Mesenchymal stem cell (in vitro differentiated cells and primary cell): ENCODE measurements around the gene GRM7.

Experiments used
- DNase-seq: peaks from one replicate; pipeline ENCODE4 v3.0.0-alpha.2; 2013
- H2AFZ ChIP-seq: one replicate; pipeline ENCODE4 v1.6.1; 2013; ENCODE audit warnings: low read depth, mild to moderate bottlenecking, control low read depth, inconsistent platforms, low read length, moderate library complexity
- H2AK5ac ChIP-seq: 2 replicates; pipeline ENCODE4 v1.6.1; 2013; ENCODE audit warnings: low read length, moderate library complexity, mild to moderate bottlenecking, inconsistent platforms; ENCODE audit not compliant: severe bottlenecking
- H2BK120ac ChIP-seq: one replicate; pipeline ENCODE4 v1.6.1; 2013; ENCODE audit warnings: low read depth, mild to moderate bottlenecking, inconsistent platforms, low read length, moderate library complexity
- H2BK12ac ChIP-seq, 2 experiments: one replicate each; pipeline ENCODE4 v1.6.1; 2013; ENCODE audit warnings: inconsistent platforms in 2 of 2, low read length in 2 of 2, mild to moderate bottlenecking in 2 of 2, moderate library complexity in 2 of 2, control low read depth in 1 of 2
- H2BK15ac ChIP-seq: one replicate; pipeline ENCODE4 v1.6.1; 2013; ENCODE audit warnings: mild to moderate bottlenecking, low read depth, inconsistent platforms; ENCODE audit not compliant: poor library complexity, severe bottlenecking
- H2BK5ac ChIP-seq: 2 replicates; pipeline ENCODE4 v1.6.1; 2013; ENCODE audit warnings: low read depth, mild to moderate bottlenecking, low read length, control low read depth, inconsistent platforms; ENCODE audit not compliant: poor library complexity, severe bottlenecking
- H3K14ac ChIP-seq, 2 experiments: one replicate each; pipeline ENCODE4 v1.6.1; 2013; ENCODE audit warnings: inconsistent platforms in 2 of 2, low read length in 2 of 2, control low read depth in 1 of 2, mild to moderate bottlenecking in 1 of 2, moderate library complexity in 1 of 2
- H3K18ac ChIP-seq, 2 experiments: one replicate each; pipeline ENCODE4 v1.6.1; 2013; ENCODE audit warnings: inconsistent platforms in 2 of 2, low read length in 2 of 2, control low read depth in 1 of 2, low read depth in 1 of 2, mild to moderate bottlenecking in 1 of 2
- H3K23ac ChIP-seq, 2 experiments: one replicate each; pipeline ENCODE4 v1.6.1; 2013; ENCODE audit warnings: inconsistent platforms in 2 of 2, low read length in 2 of 2, mild to moderate bottlenecking in 2 of 2, moderate library complexity in 2 of 2, control low read depth in 1 of 2
- H3K27ac ChIP-seq: 2 replicates; pipeline ENCODE4 v1.5.1; 2013; ENCODE audit warnings: mild to moderate bottlenecking, moderate library complexity, low read length, control low read depth, inconsistent platforms; ENCODE audit not compliant: poor library complexity, severe bottlenecking
- H3K27me3 ChIP-seq, 2 experiments: 2 replicates each; pipeline versions ENCODE4 v1.6.1 to v1.7.0; 2013; ENCODE audit warnings: low read length in 2 of 2, mild to moderate bottlenecking in 2 of 2, moderate library complexity in 2 of 2, control low read depth in 1 of 2, inconsistent platforms in 1 of 2; ENCODE audit not compliant: control insufficient read depth in 1 of 2, insufficient read depth in 1 of 2
- H3K36me3 ChIP-seq, 2 experiments: 2 replicates each; pipeline versions ENCODE4 v1.6.1 to v1.7.0; 2013; ENCODE audit warnings: low read length in 2 of 2, control low read depth in 1 of 2, inconsistent platforms in 1 of 2, low read depth in 1 of 2, mild to moderate bottlenecking in 1 of 2; ENCODE audit not compliant: insufficient read depth in 2 of 2, control insufficient read depth in 1 of 2
- H3K4ac ChIP-seq, 2 experiments: one replicate each; pipeline ENCODE4 v1.6.1; 2013; ENCODE audit warnings: inconsistent platforms in 2 of 2, low read length in 2 of 2, mild to moderate bottlenecking in 2 of 2, moderate library complexity in 2 of 2, control low read depth in 1 of 2, low read depth in 1 of 2
- H3K4me1 ChIP-seq: 2 replicates; pipeline ENCODE4 v1.6.1; 2013; ENCODE audit warnings: low read depth, low read length, control low read depth; ENCODE audit not compliant: control insufficient read depth, insufficient read depth
- H3K4me2 ChIP-seq: 2 replicates; pipeline ENCODE4 v1.6.1; 2013; ENCODE audit warnings: low read length, mild to moderate bottlenecking, inconsistent platforms; ENCODE audit not compliant: poor library complexity, severe bottlenecking
- H3K4me3 ChIP-seq, 2 experiments: 2 replicates each; pipeline versions ENCODE4 v1.5.1 to v1.7.0; 2013; ENCODE audit warnings: low read length in 2 of 2, mild to moderate bottlenecking in 2 of 2, control low read depth in 1 of 2, low read depth in 1 of 2; ENCODE audit not compliant: insufficient read depth in 1 of 2
- H3K79me1 ChIP-seq: replicated peaks from 2 replicates; pipeline ENCODE4 v1.6.1; 2013; ENCODE audit warnings: mild to moderate bottlenecking, control low read depth, low read length, inconsistent platforms; ENCODE audit not compliant: poor library complexity, severe bottlenecking
- H3K9ac ChIP-seq: 2 replicates; pipeline ENCODE4 v1.7.0; 2013; ENCODE audit warnings: mild to moderate bottlenecking, low read length, moderate library complexity
- H3K9me3 ChIP-seq: 2 replicates; pipeline ENCODE4 v1.7.0; 2013; ENCODE audit warnings: mild to moderate bottlenecking, low read length; ENCODE audit not compliant: control insufficient read depth
- H4K8ac ChIP-seq: one replicate; pipeline ENCODE4 v1.6.1; 2013; ENCODE audit warnings: inconsistent platforms, mild to moderate bottlenecking, low read length, moderate library complexity
- H4K91ac ChIP-seq: one replicate; pipeline ENCODE4 v1.6.1; 2013; ENCODE audit warnings: mild to moderate bottlenecking, low read length, inconsistent platforms
- WGBS: methylation state at CpG from one replicate; pipeline ENCODE4 v1.1.7; 2013; ENCODE audit warnings: mixed read lengths; 5-methylcytosine and 5-hydroxymethylcytosine counted together

GRM7 gene

GRCh38 chr3:7752005-7752404 is 891.1 kb downstream of the GRM7 start:
- WGBS, result no CpG with 5 or more reads among the region's 1 CpG

GRCh38 chr3:7754653-7755441 is 893.9 kb downstream of the GRM7 start:
- 87% methylated on average over 4 of the region's 4 CpGs for WGBS
- H3K14ac ChIP-seq, result no peak overlapping the region
- H3K4me1 ChIP-seq, result no peaks in the 10 kb centered on the region

More at GRCh38 chr3:7752005-7752404, 891.1 kb downstream of the GRM7 start:
- Histone ChIP-seq H3K27me3 (no peaks in the 10 kb centered on the region), H3K79me1 (no peaks in the 10 kb centered on the region), H2BK5ac (no peak overlapping the region), H3K27ac (no peak overlapping the region), H3K4me3 (no peak overlapping the region), H2BK15ac (no peak overlapping the region), H4K8ac (no peak overlapping the region), H3K14ac (no peak overlapping the region), H4K91ac (no peak overlapping the region), H2AFZ (no peak overlapping the region), H2BK120ac (no peak overlapping the region), H2AK5ac (no peak overlapping the region), H3K4ac (no peak overlapping the region), H2BK12ac (no peak overlapping the region), H3K18ac (no peak overlapping the region), H3K4me1 (no peaks in the 10 kb centered on the region), H3K23ac (no peak overlapping the region), H3K9ac (no peak overlapping the region), H3K9me3 (no peaks in the 10 kb centered on the region), H3K36me3 (no peaks in the 10 kb centered on the region), H3K4me2 (no peak overlapping the region)
- no peak for DNase-seq

GRCh38 chr3:7759630-7760029 is 898.7 kb downstream of the GRM7 start:
- Histone ChIP-seq H2BK120ac (no peak overlapping the region), H4K8ac (no peak overlapping the region), H3K18ac (no peak overlapping the region), H3K27me3 (no peaks in the 10 kb centered on the region), H3K9ac (no peak overlapping the region), H3K4me1 (no peaks in the 10 kb centered on the region), H3K4ac (no peak overlapping the region), H3K9me3 (no peaks in the 10 kb centered on the region), H4K91ac (no peak overlapping the region), H3K4me2 (no peak overlapping the region), H2AFZ (no peak overlapping the region), H2BK15ac (no peak overlapping the region), H3K36me3 (no peaks in the 10 kb centered on the region), H2BK12ac (no peak overlapping the region), H3K79me1 (no peaks in the 10 kb centered on the region), H3K4me3 (no peak overlapping the region), H2BK5ac (peak overlapping the region; percentile 69), H3K14ac (no peak overlapping the region), H3K27ac (no peak overlapping the region), H2AK5ac (no peak overlapping the region), H3K23ac (no peak overlapping the region)
- DNase-seq, result no peak
- 88% methylated on average over 5 of the region's 7 CpGs for WGBS

More at GRCh38 chr3:7754653-7755441, 893.9 kb downstream of the GRM7 start:
- no peak overlapping the region for H2BK15ac ChIP-seq
- H4K8ac ChIP-seq, result no peak overlapping the region
- no peak for DNase-seq
- no peak overlapping the region for H2AFZ ChIP-seq
- H4K91ac ChIP-seq, result no peak overlapping the region
- no peak overlapping the region for H3K4ac ChIP-seq
- H3K9me3 ChIP-seq, result no peaks in the 10 kb centered on the region
- no peak overlapping the region for H2BK120ac ChIP-seq
- H3K79me1 ChIP-seq, result no peaks in the 10 kb centered on the region
- no peak overlapping the region for H2AK5ac ChIP-seq
- H2BK5ac ChIP-seq, result no peak overlapping the region
- H3K27me3 ChIP-seq, result no peaks in the 10 kb centered on the region
- no peak overlapping the region for H3K4me2 ChIP-seq
- no peaks in the 10 kb centered on the region for H3K36me3 ChIP-seq
- H2BK12ac ChIP-seq, result no peak overlapping the region
- no peak overlapping the region for H3K23ac ChIP-seq
- H3K27ac ChIP-seq, result no peak overlapping the region
- no peak overlapping the region for H3K9ac ChIP-seq
- H3K4me3 ChIP-seq, result no peak overlapping the region
- no peak overlapping the region for H3K18ac ChIP-seq

DNA sequence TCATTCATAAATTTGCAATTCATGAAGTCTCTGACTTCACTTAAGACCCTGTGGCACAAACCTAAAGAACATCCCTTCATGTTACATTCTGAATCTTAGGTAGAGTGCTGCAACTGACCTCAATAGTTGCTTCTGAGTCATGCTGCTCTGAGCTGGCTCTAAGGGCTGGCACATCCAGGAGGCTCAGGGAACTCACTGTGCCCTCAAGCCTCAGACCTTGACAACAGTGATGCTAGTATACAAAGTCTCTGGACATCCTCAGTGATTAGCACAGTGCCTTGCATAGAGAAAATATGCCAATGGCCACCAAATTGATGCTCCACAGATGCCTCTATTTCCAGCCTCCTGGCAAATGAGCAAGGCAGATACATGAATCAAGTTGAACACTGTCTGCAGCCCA is 899.8 kb downstream of the GRM7 start:
- no peak overlapping the region for H3K18ac ChIP-seq
- H3K9me3 ChIP-seq, result no peaks in the 10 kb centered on the region
- H2BK12ac ChIP-seq, result no peak overlapping the region
- no peak overlapping the region for H4K91ac ChIP-seq
- no peak overlapping the region for H4K8ac ChIP-seq
- no peak overlapping the region for H2BK120ac ChIP-seq
- no peak overlapping the region for H2AK5ac ChIP-seq
- no peak overlapping the region for H3K4me2 ChIP-seq
- DNase-seq, result no peak
- no peak overlapping the region for H3K9ac ChIP-seq
- no peak overlapping the region for H2BK15ac ChIP-seq
- no peaks in the 10 kb centered on the region for H3K79me1 ChIP-seq
- H3K4me3 ChIP-seq, result no peak overlapping the region
- no peak overlapping the region for H2BK5ac ChIP-seq
- H3K27ac ChIP-seq, result no peak overlapping the region
- no peaks in the 10 kb centered on the region for H3K4me1 ChIP-seq
- no peak overlapping the region for H2AFZ ChIP-seq
- no peaks in the 10 kb centered on the region for H3K36me3 ChIP-seq
- no peak overlapping the region for H3K4ac ChIP-seq
- H3K14ac ChIP-seq, result no peak overlapping the region
- H3K27me3 ChIP-seq, result no peaks in the 10 kb centered on the region
- H3K23ac ChIP-seq, result no peak overlapping the region
